ENCODE measurements around the gene RRN3.
"Not testable (repeated sequence)": the region's sequence is repeated elsewhere in the genome, so short reads cannot be mapped to it uniquely, and the experiment has no call there.

DNA sequence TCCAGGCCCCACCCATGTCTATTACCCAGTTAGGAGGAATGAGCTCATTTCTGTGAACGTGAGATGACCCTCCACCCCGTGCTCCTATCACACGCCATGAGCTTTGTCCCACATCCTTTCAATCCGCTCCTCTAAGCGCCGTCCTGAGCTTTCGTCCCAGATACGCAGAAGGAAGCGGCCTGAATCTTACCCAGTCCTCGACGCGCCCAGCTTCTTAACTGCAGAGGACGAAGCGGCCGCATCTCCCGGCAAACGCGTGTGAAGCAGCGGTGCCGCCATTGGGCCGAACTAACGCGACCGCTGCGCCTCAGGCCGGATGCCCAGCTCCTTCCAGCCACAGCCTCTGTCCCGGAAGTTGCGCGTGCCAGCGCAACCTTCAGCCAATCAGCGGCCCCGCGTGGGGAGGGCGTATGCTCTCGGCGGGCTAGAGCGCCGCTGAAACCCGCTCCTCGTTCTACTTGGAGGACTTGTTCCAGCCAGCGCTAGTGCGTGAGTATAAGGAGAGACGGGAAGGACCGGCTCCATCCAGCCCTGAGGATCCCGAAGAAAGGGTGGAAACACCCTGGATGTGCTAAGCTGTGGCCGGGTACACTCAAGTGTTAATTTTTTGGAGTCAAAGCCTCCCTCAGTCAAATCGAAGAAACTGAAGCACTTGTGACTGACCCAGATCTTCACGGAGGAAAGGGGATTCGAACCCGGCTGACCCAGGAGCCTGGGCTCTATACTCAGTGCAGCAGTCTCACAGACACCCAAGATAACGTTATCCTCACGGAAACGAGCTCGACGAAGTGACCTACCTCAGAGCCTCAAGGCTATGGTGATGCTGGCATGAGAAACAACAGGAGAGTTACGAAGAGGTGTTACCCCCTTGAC is at the start of gene RRN3:
- peak; percentile 83 for TF ChIP-seq POLR2A (IDR thresholded peaks at IDR 0.05)
- TF ChIP-seq, protein P1, sequence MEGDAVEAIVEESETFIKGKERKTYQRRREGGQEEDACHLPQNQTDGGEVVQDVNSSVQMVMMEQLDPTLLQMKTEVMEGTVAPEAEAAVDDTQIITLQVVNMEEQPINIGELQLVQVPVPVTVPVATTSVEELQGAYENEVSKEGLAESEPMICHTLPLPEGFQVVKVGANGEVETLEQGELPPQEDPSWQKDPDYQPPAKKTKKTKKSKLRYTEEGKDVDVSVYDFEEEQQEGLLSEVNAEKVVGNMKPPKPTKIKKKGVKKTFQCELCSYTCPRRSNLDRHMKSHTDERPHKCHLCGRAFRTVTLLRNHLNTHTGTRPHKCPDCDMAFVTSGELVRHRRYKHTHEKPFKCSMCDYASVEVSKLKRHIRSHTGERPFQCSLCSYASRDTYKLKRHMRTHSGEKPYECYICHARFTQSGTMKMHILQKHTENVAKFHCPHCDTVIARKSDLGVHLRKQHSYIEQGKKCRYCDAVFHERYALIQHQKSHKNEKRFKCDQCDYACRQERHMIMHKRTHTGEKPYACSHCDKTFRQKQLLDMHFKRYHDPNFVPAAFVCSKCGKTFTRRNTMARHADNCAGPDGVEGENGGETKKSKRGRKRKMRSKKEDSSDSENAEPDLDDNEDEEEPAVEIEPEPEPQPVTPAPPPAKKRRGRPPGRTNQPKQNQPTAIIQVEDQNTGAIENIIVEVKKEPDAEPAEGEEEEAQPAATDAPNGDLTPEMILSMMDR (IDR thresholded peaks at IDR 0.05) = not testable (repeated sequence)

Data from ovary (tissue), 3 donors.